GM21390 (cell line): ENCODE data around the gene PPP1R37.

Source experiments
- ATAC-seq: cut with Tn5 transposase; IDR thresholded peaks from one replicate; pipeline ENCODE4 v1.9.1; 2021; ENCODE audit not compliant: unreplicated experiment

PPP1R37 gene

GRCh38 chr19:45166723-45167252 lies 73.8 kb downstream of the PPP1R37 start:
- ATAC-seq, result no peak

GRCh38 chr19:45168767-45169351 lies 75.9 kb downstream of the PPP1R37 start:
- ATAC-seq, result no peak

DNA sequence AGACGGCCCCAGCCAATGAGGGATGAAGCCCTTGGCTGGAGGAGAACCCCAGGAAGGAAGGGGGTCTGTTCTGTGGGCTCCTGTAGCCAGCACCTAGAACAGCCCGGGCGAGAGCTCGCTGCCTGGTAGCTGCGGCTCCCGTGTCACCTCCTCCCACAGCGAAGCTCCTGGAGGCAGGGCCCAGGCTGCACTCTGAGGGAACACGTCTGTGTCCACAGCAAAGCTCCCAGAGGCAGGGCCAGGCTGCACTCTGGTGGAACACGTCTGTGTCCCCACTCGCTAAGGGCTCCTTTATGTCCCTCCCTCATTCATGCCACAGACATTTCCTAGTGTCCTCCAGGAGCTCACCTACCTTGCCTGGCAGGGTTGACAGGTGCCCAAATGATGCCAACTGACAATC lies 76.6 kb downstream of the PPP1R37 start:
- no peak for ATAC-seq

DNA sequence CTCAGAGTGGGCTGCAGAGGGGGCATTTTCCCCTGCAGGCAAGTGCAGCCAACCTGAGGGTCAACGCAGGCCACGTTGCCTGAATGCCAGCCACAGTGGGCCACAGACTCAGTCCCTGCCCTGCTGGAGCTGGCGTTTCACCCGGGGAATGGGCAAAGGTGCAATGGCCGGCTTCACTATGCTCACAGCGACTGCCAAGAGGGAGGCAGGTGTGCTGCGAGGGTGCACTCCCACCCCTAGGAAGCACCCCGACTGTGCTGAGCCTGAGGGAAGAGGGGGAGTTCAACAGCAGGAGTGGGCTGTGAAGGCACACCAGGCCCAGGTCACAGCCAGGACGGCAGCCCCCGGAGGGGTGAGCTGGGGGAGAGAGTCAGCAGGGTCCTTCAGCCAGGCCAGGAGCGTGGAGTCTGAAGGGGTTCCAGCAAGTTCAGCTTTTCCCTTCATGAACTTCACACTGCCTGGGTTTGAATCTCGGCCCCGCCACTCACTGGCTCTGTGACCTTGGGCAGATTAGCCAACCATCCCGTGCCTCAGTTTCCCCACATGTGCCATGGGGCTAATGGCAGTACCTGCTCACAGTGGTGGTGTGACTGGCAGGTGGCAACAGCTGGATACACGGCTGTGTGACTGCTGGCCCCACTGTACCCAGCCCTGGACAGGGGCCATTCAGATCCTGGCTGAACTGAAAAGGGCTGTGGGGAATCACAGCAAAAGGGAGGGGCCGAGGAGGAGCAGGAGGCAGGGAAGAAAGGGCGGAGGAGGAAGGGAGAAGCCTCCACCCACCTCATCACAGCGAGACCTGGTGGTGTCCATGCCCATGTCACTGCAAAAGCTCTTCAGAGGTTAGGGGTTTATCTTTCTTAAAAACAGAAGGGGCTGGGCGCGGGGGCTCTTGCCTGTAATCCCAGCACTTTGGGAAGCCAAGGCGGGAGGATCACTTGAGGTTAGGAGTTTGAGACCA lies 77.4 kb downstream of the PPP1R37 start:
- no peak for ATAC-seq

GRCh38 chr19:45171211-45171623 lies 78.2 kb downstream of the PPP1R37 start:
- no peak for ATAC-seq

DNA sequence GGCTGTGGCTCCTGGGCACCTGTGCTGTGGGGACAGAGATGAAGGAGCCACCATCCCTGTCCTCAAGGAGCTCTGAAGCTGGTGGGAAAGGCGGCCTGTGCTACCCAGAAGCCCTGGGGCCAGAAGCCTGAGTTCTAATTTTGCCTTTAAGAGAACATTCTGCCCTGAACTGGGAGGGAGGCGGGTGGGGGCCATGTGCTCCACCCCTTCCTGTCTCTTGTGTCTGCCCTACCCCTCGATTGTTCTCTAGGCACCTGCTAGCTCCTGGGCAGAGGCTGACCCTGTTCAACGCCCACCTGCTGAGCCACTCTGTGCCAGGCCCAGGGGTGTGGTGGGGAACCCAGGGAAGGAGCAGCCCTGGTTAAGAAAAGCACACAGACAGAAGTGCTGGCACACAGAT lies 79.2 kb downstream of the PPP1R37 start:
- ATAC-seq, result no peak

DNA sequence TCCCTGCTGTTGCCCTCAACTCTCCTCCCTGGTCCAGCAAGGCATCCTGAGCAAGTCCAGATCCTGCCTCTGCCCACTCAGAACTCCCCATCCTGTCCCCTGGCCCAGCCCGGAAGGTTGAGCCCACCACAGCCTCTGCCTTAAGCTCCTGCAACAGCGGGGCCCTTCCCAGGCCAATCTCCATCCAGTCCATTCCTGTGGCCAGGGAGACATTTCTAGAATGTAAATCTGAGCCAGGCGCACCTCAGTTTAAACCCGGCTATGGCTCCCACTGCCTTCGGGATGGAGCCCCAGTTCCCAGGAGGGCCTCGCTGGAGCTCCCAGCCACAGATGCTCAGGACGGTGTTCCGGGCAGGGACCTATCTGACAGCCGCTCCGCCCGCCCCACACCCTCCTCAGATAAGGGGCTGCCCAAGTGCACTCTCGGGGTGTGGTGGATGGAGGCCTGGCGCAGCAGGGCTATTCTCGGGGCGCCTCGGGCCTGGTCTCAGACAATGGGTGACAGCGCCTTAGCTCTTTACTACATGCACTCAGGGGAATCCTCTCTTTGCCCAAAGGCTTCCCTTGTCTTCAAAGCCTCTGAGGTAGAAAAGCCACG lies 79.7 kb downstream of the PPP1R37 start:
- ATAC-seq, result no peak

DNA sequence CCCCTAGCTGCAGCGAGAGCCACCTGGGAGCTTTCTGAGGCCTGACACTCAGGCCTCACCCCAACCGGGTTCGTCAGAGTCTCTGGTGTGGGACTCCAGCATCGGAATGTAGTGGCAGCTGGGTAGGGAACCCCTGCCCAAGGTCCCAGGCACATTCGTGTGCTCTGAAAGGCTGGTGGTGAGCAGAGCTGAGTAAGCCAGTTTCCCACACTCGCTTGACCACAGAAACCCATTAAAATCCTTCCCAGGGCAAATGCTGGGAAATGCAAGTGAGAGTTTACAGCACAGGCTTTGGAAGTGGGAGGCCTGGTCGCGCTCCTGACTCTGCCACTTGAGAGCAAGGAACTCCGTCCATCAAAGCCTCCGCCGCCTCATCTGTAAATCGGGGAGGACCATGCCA lies 80.8 kb downstream of the PPP1R37 start:
- ATAC-seq, result no peak

DNA sequence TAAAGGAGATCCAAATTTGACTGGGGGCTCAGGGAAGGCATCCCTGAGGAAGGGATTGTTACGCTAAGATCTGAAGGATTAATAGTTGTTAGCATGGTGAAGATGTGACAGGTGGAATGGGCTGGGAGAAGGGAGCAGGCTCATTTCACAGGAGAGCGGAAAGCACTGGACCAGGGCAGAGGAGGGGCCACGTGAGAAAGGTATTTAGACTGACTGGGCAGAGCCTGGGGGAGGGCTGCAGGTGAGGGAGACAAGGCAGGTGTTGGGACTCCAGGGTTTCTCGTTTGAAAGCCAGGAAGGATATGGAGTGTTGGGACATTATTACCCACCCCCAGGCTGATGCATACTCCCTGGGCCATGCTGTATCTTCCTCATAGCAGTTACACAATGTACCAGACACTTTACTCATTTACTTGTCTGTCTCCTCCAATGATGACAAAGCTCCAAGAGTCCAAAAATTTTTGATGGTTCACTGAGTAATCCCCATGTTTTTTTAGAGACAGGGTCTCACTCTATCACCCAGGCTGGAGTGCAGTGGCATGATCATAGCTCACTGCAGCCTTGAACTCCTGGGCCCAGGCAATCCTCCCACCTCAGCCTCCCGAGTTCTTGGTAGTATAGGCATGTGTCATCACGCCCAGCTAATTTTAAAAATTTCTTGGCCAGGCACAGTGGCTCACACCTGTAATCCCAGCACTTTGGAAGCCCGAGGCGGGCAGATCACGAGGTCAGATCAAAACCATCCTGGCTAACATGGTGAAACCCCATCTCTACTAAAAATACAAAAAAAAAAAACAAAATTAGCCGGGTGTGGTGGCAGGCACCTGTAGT lies 82.8 kb downstream of the PPP1R37 start:
- no peak for ATAC-seq

DNA sequence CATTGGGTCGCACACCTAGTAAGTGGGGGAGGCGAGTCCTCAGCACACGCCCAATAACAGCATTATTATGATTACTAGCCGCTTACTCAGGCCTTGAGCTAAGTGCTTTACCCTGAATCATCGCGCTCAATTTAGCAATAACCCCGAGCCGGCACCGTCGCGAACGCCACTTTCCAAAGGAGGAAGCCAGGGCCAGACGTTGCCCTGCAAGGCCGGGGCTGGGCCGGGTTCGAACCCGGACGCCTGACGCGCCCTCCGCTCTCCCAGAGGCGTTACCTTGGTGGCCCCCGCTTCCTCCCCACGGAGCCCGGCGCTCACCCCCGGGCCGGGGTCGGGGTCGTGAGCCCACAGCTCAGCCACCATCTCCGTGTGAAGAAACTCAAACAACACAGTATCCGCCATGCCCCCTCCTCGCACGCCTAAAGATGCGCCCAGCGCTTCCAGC lies 84.9 kb downstream of the PPP1R37 start, which contains the start of gene TRAPPC6A:
Gene TRAPPC6A, minus strand, starts transcription at position 421 of the 445 bp plus-strand sequence. Its CDS starts 19 bp downstream, at position 402.
- peak; percentile 17 for ATAC-seq

DNA sequence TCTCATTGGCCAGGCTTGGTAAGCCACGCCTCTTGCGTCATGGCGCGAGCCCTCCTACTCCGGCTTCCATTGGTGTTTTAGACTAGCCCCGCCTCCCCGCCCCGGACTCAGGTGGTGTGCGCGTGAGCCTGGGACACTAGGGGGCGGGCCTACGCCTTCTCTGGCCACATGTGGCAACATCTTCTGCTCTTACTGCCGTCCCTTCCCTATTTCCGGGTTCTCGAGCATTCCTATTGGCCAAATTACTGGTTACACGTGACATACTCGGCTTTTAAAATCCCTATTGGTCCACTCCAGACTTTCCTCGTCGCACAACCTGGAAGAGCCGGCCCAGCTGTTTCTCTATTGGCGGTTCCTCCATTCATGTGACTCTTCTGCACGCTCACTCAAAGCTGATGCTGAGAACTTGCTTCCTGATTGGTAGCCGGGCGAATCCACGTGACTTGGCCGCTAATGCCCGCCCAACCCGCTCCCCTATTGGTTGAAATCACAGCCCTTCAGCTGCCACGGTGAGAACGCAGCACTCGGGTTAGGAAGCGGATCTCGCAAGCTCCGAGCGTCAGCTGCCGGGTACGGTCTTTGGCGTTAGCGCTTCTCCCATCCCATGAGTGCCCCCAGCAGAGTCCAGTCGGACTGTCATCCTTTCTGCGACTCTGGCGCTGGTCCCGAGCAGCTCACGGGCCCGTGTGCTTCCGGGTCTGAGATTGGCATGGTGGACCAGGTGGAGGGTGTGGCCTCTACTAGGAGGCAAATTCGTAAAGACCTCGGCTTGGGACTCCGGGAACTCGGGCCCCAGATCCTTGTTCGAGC lies 85.5 kb downstream of the PPP1R37 start, which contains the start of gene BLOC1S3:
Gene BLOC1S3, plus strand, starts transcription at position 523 of the 810 bp plus-strand sequence. CDS start 513 bp downstream, outside the sequence.
- peak; percentile 70 for ATAC-seq

DNA sequence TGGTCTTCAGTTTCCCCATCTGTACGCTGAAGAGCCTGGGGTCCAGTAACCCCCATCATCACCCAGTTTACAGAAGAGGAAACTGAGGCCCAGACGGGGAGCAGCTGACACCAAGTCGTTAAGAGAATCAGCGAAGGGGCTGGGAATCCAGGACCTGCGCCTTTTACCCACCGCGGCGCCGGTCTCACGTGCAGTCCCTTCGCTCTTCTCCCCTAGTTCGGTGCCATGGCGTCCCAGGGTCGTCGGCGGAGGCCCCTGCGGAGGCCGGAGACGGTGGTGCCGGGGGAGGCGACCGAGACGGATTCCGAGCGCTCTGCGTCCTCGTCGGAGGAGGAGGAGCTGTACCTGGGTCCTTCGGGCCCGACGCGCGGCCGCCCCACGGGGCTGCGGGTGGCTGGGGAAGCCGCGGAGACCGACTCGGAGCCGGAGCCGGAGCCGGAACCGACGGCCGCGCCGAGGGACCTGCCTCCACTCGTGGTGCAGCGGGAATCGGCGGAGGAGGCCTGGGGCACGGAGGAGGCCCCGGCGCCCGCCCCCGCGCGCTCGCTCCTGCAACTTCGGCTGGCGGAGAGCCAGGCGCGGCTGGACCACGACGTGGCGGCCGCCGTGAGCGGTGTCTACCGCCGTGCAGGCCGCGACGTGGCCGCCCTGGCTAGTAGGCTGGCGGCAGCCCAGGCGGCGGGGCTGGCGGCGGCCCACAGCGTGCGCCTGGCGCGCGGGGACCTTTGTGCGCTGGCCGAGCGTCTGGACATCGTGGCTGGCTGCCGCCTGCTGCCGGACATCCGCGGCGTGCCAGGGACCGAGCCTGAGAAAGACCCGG lies 86.3 kb downstream of the PPP1R37 start:
- no peak for ATAC-seq

DNA sequence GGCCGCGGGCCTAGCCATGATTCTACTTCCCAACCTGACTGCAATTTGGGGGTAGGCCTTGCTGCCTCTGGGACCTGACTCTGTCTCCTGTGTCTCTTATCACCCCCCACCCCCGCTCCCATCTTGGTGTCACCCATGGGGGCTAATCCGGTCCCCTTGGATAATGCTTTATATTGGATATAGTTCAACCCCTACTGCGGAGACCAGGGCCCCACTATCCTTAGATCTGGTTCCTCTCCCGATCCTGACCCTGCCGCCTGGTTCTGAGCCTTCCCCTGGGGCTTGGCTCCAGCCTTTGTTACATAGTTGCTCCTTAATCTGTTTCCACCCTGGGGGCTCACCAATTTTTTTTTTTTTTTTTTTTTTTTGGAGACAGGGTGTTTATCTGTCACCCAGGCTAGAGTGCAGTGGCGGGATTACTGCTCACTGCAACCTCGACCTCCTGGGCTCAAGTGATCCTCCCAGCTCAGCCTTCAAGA lies 87.0 kb downstream of the PPP1R37 start:
- ATAC-seq, result no peak

GRCh38 chr19:45180936-45181335 lies 88.0 kb downstream of the PPP1R37 start:
- no peak for ATAC-seq

DNA sequence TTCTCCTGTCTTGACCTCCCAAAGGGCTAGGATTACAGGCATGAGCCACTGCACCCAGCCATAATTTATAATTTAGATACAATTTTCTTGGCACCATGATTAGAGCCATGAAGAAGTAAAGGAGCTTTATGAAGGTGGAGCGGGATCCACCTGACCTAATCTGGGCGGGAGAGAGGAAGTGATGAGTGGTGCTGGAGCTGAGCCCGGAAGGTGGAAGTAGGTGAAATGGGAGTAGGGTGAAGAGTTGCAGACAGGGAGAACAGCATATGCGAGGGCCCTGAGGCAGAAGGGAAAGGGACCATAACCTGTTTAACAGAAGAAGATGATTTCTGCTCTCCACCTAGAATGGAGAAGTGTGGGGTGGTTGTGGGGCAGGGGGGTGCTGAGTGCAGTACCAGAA lies 89.8 kb downstream of the PPP1R37 start:
- no peak for ATAC-seq

- ATAC-seq, result no peak
These were observed 91.1 kb downstream of the PPP1R37 start for GRCh38 chr19:45184115-45184514.

- no peak for ATAC-seq
These were observed 93.7 kb downstream of the PPP1R37 start for GRCh38 chr19:45186509-45187334.
